DOHH2 (cell line): ENCODE results near the gene CAPN15.

Experiments
- CTCF ChIP-seq: fragments of 200-600 bp; sonication (generic); IDR thresholded peaks from one replicate; pipeline ENCODE4 v1.5.1; 2014; ENCODE audit warnings: antibody characterized with exemption, mild to moderate bottlenecking, low read depth, low read length; ENCODE audit not compliant: poor library complexity, severe bottlenecking
- EZH2phosphoT487 ChIP-seq: fragments of 200-600 bp; sonication (generic); IDR thresholded peaks from 2 replicates; pipeline ENCODE4 v1.6.1; 2017; ENCODE audit warnings: borderline replicate concordance, mild to moderate bottlenecking, antibody characterized with exemption, low read length, moderate library complexity, mixed read lengths

- TF ChIP-seq CTCF, result no peak
- TF ChIP-seq EZH2phosphoT487, result no peak
These were observed 4.1 kb downstream of the CAPN15 start for GRCh38 chr16:531494-532125.
